Suppressor macrophage treated with lipopolysaccharide for 1 hour (primary cell): Measurements from ENCODE around the gene ZFR.
"Not testable (repeated sequence)": the region's sequence is repeated elsewhere in the genome, so short reads cannot be mapped to it uniquely, and the experiment has no call there.

Experiments
- DNase-seq, 3 donors: peaks; one replicate each; pipeline ENCODE4 v3.0.0-alpha.2; 2020 to 2022

ZFR gene

GRCh38 chr5:32449262-32449661 lies 4.7 kb upstream of the ZFR start:
- no peak for DNase-seq

GRCh38 chr5:32446630-32447029 lies 2.1 kb upstream of the ZFR start:
- peak in 2 of 3 donors; percentile 31 to 32 for DNase-seq

GRCh38 chr5:32445831-32446614 lies 1.5 kb upstream of the ZFR start:
- DNase-seq, result no peak

- DNase-seq, result no peak
These were observed 783 bp upstream of the ZFR start for GRCh38 chr5:32445287-32445758.

GRCh38 chr5:32443541-32444430 lies 754 bp downstream of the ZFR start:
- peak; percentile 35 to 62 (median 36) for DNase-seq

GRCh38 chr5:32443145-32443540 lies 1.4 kb downstream of the ZFR start:
- peak; percentile 25 to 49 (median 45) for DNase-seq

- DNase-seq, result no peak
These were observed 5.4 kb downstream of the ZFR start for GRCh38 chr5:32439086-32439642.

GRCh38 chr5:32436553-32437242 lies 7.8 kb downstream of the ZFR start:
- DNase-seq, result no peak

- no peak for DNase-seq
These were observed 9.2 kb downstream of the ZFR start for GRCh38 chr5:32435383-32435782.

GRCh38 chr5:32434221-32434620 lies 10.3 kb downstream of the ZFR start:
- DNase-seq, result peak in 2 of 3 donors; percentile 17 to 48

- no peak for DNase-seq
These were observed 11.9 kb downstream of the ZFR start for GRCh38 chr5:32432633-32433032.

- not testable (repeated sequence) for DNase-seq
These were observed 13.7 kb downstream of the ZFR start for GRCh38 chr5:32430825-32431224.

GRCh38 chr5:32428426-32428825 lies 16.1 kb downstream of the ZFR start:
- DNase-seq, result no peak

- no peak for DNase-seq
These were observed 17.9 kb downstream of the ZFR start for GRCh38 chr5:32426440-32427151.

GRCh38 chr5:32422697-32423096 lies 21.8 kb downstream of the ZFR start:
- no peak for DNase-seq

- no peak for DNase-seq
These were observed 23.5 kb downstream of the ZFR start for GRCh38 chr5:32421075-32421474.

- DNase-seq, result no peak
These were observed 24.0 kb downstream of the ZFR start for GRCh38 chr5:32420506-32420905.

GRCh38 chr5:32419791-32420190 lies 24.7 kb downstream of the ZFR start:
- DNase-seq, result no peak

- peak in 2 of 3 donors; percentile 30 to 42 for DNase-seq
These were observed 30.9 kb downstream of the ZFR start for GRCh38 chr5:32413466-32414263.

GRCh38 chr5:32410630-32411029 lies 33.9 kb downstream of the ZFR start:
- no peak for DNase-seq

GRCh38 chr5:32406650-32407049 lies 37.9 kb downstream of the ZFR start:
- DNase-seq, result no peak
